Measurements from ENCODE around the gene PTPRM. TPM values are rescaled to one million over a fixed set of nuclear protein-coding genes. Genes with fewer than 3 reads are reported as not detected.

The PTPRM gene
- total RNA-seq, 1 experiment from 2014 or later: 6.2 TPM

- Histone ChIP-seq H3K4me1 (ENCODE audit: insufficient read depth, low read length) (no peaks in the 10 kb centered on the region), H3K4ac (ENCODE audit: low read depth, low read length) (no peak overlapping the region), H3K23me2 (ENCODE audit: insufficient read length, low read depth, low read length, poor library complexity, severe bottlenecking) (no peaks in the 10 kb centered on the region), H3K79me1 (ENCODE audit: insufficient read depth, low read depth, low read length, poor library complexity, severe bottlenecking) (no peaks in the 10 kb centered on the region), H2BK12ac (ENCODE audit: insufficient read length, low read depth, low read length) (no peak overlapping the region), H3K27me3 (ENCODE audit: insufficient read depth, low read length) (no peaks in the 10 kb centered on the region; the same call in 1 of the 2 replicates), H3K27ac (ENCODE audit: insufficient read length, low read depth, low read length) (no peak overlapping the region), H2BK20ac (ENCODE audit: low read depth, low read length, poor library complexity, severe bottlenecking) (no peak overlapping the region), H2AK5ac (ENCODE audit: insufficient read length, low read length) (no peak overlapping the region), H3T11ph (ENCODE audit: low read length) (no peak overlapping the region), H3K79me2 (ENCODE audit: insufficient read depth, low read length) (no peaks in the 10 kb centered on the region), H2AFZ (ENCODE audit: low read length) (no peak overlapping the region), H3K14ac (ENCODE audit: insufficient read depth, low read length) (no peak overlapping the region), H3K9ac (ENCODE audit: extremely low read depth, insufficient read length, low read length) (no peak overlapping the region), H3K18ac (ENCODE audit: insufficient read length, low read depth, low read length) (no peak overlapping the region), H4K20me1 (ENCODE audit: control insufficient read depth, insufficient read depth, insufficient read length) (no peaks in the 10 kb centered on the region), H2BK15ac (ENCODE audit: low read depth, low read length) (no peak overlapping the region), H4K8ac (replicated peaks; ENCODE audit: insufficient read length, low read depth, low read length) (no peak overlapping the region), H3K23ac (ENCODE audit: insufficient read length, low read depth, low read length) (no peak overlapping the region), H4K91ac (ENCODE audit: insufficient read length, low read depth, low read length) (no peak overlapping the region), H4K5ac (ENCODE audit: insufficient read length, low read depth, low read length) (no peak overlapping the region), H2BK5ac (ENCODE audit: insufficient read length, low read length) (no peak overlapping the region), H2BK120ac (ENCODE audit: low read depth, low read length, poor library complexity, severe bottlenecking) (no peak overlapping the region), H3K4me2 (ENCODE audit: insufficient read depth, insufficient read length, low read length) (no peak overlapping the region), H3K9me3 (ENCODE audit: control insufficient read depth, low read depth, low read length) (no peaks in the 10 kb centered on the region), H3K56ac (ENCODE audit: insufficient read length, low read depth, low read length) (no peak overlapping the region)
- no peak for DNase-seq
- no peak overlapping the region for H3K27ac Mint-ChIP-seq
- no CpG with 5 or more reads among the region's 7 CpGs for WGBS (ENCODE audit: extremely low coverage, insufficient read length, low lambda C conversion rate)
- H3K4me1 Mint-ChIP-seq: no peaks in the 10 kb centered on the region
- no peaks in the 10 kb centered on the region; a peak in 1 of 7 replicates for H3K36me3 Mint-ChIP-seq (ENCODE audit: insufficient read depth in 1 of 3, low read depth in 3 of 3)
- H3K27me3 Mint-ChIP-seq (ENCODE audit: low read depth): peaks cover 5% of the 10 kb centered on the region
- no peak for TF ChIP-seq CTCF (conservative IDR thresholded peaks at IDR 0.05)
- H3K4me3 Mint-ChIP-seq: no peak overlapping the region
- H3K9me3 Mint-ChIP-seq: peaks cover 0 to 4% of the 10 kb centered on the region in 2 experiments; a peak in 3 of 5 replicates
Measured at GRCh38 chr18:8433771-8434170, 866.7 kb downstream of the PTPRM start.
